Measurements from ENCODE around the gene GARIN3. TPM values are rescaled to one million over a fixed set of nuclear protein-coding genes. Genes with fewer than 3 reads are reported as not detected.

GARIN3 gene
- total RNA-seq, 1 experiment from 2014 or later = not detected

DNA sequence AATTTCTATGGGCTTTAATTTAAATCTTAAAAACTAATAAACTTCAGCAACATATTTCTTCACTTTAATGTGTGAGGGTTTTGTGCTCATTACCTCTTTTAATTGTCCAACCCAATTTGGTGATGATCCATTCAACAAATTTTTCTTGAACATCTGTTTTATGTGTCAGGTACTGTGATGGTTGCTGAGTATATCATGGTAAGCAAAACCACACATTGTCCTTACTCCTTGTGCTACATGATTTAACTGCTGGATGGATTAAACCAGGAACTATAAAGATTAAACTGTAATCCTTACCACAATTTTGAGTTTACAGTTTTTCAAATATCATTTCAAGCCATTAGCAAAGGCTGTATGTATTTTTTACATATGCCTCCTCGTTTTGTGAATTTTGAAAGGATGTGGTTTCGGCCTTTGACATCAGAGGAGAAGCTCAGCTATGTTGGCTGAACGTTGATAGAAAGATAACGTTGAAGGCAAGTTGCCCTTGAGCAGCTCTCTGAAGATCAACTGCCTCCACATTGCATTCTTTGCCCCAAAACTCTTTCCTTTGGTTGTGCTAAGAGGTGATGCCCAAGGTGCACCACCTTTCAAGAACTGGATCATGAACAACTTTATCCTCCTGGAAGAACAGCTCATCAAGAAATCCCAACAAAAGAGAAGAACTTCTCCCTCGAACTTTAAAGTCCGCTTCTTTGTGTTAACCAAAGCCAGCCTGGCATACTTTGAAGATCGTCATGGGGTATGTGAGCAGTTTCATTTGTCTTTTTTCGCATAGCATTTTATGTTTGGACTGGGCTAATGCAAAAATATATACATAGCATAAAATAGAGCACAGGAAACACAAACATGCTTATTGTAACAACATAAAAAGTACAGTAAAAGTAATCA, 14.6 kb upstream of the GARIN3 start, which contains the start of gene ITK:
ITK (plus strand) TSS at position 467 of the 891 bp plus-strand sequence; CDS start at position 605, 138 bp downstream.
- no peak within 1 kb of the TSS for H3K14ac ChIP-seq (ENCODE audit: insufficient read depth, low read length)
- H3K23me2 ChIP-seq (ENCODE audit: insufficient read length, low read depth, low read length, poor library complexity, severe bottlenecking) = no peaks in the 10 kb centered on the region
- no peak within 1 kb of the TSS for H2BK120ac ChIP-seq (ENCODE audit: low read depth, low read length, poor library complexity, severe bottlenecking)
- no peaks in the 10 kb centered on the region for H4K20me1 ChIP-seq (ENCODE audit: control insufficient read depth, insufficient read depth, insufficient read length)
- no peaks in the 10 kb centered on the region; a peak in 1 of 7 replicates for H3K36me3 Mint-ChIP-seq (ENCODE audit: insufficient read depth in 1 of 3, low read depth in 3 of 3)
- no peak within 1 kb of the TSS for H2AFZ ChIP-seq (ENCODE audit: low read length)
- no peak within 1 kb of the TSS for H2BK20ac ChIP-seq (ENCODE audit: low read depth, low read length, poor library complexity, severe bottlenecking)
- no peaks in the 10 kb centered on the region for H3K4me1 ChIP-seq (ENCODE audit: insufficient read depth, low read length)
- H3K18ac ChIP-seq (ENCODE audit: insufficient read length, low read depth, low read length) = no peak within 1 kb of the TSS
- no peaks in the 10 kb centered on the region for H3K79me2 ChIP-seq (ENCODE audit: insufficient read depth, low read length)
- H3K27ac ChIP-seq (ENCODE audit: insufficient read length, low read depth, low read length) = no peak within 1 kb of the TSS
- no CpG with 5 or more reads among the region's 8 CpGs for WGBS (ENCODE audit: extremely low coverage, insufficient read length, low lambda C conversion rate)
- no peaks in the 10 kb centered on the region for H3K9me3 ChIP-seq (ENCODE audit: control insufficient read depth, low read depth, low read length)
- no peak within 1 kb of the TSS for H3K56ac ChIP-seq (ENCODE audit: insufficient read length, low read depth, low read length)
- no peak within 1 kb of the TSS for H3K23ac ChIP-seq (ENCODE audit: insufficient read length, low read depth, low read length)
- H3K79me1 ChIP-seq (ENCODE audit: insufficient read depth, low read depth, low read length, poor library complexity, severe bottlenecking) = no peaks in the 10 kb centered on the region
- no peak within 1 kb of the TSS for H4K91ac ChIP-seq (ENCODE audit: insufficient read length, low read depth, low read length)
- no peak within 1 kb of the TSS for H3K4me2 ChIP-seq (ENCODE audit: insufficient read depth, insufficient read length, low read length)
- no peak within 1 kb of the TSS for H3K27ac Mint-ChIP-seq
- H4K5ac ChIP-seq (ENCODE audit: insufficient read length, low read depth, low read length) = no peak within 1 kb of the TSS
- no peaks in the 10 kb centered on the region for H3K9me3 Mint-ChIP-seq
- no peak within 1 kb of the TSS for H2BK12ac ChIP-seq (ENCODE audit: insufficient read length, low read depth, low read length)
- no peaks in the 10 kb centered on the region for H3K4me1 Mint-ChIP-seq
- H3K27me3 ChIP-seq (ENCODE audit: insufficient read depth, low read length) = no peaks in the 10 kb centered on the region
- TF ChIP-seq, protein P1, sequence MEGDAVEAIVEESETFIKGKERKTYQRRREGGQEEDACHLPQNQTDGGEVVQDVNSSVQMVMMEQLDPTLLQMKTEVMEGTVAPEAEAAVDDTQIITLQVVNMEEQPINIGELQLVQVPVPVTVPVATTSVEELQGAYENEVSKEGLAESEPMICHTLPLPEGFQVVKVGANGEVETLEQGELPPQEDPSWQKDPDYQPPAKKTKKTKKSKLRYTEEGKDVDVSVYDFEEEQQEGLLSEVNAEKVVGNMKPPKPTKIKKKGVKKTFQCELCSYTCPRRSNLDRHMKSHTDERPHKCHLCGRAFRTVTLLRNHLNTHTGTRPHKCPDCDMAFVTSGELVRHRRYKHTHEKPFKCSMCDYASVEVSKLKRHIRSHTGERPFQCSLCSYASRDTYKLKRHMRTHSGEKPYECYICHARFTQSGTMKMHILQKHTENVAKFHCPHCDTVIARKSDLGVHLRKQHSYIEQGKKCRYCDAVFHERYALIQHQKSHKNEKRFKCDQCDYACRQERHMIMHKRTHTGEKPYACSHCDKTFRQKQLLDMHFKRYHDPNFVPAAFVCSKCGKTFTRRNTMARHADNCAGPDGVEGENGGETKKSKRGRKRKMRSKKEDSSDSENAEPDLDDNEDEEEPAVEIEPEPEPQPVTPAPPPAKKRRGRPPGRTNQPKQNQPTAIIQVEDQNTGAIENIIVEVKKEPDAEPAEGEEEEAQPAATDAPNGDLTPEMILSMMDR (conservative IDR thresholded peaks at IDR 0.05) = no peak
- H3K4ac ChIP-seq (ENCODE audit: low read depth, low read length) = no peak within 1 kb of the TSS
- no peak for DNase-seq
- H2BK5ac ChIP-seq (ENCODE audit: insufficient read length, low read length) = no peak within 1 kb of the TSS
- no peak within 1 kb of the TSS for H3T11ph ChIP-seq (ENCODE audit: low read length)
- H2BK15ac ChIP-seq (ENCODE audit: low read depth, low read length) = no peak within 1 kb of the TSS
- H3K27me3 Mint-ChIP-seq (ENCODE audit: low read depth) = peaks cover 72% of the 10 kb centered on the region
- no peak within 1 kb of the TSS for H4K8ac ChIP-seq (replicated peaks; ENCODE audit: insufficient read length, low read depth, low read length)
- no peak within 1 kb of the TSS for H2AK5ac ChIP-seq (ENCODE audit: insufficient read length, low read length)
- no peak within 1 kb of the TSS for H3K9ac ChIP-seq (ENCODE audit: extremely low read depth, insufficient read length, low read length)
- no peak within 1 kb of the TSS for H3K4me3 Mint-ChIP-seq

Measured in H9 (cell line).